Measurements from ENCODE around the gene GTF2H2C.
"Not testable (repeated sequence)": the region's sequence is repeated elsewhere in the genome, so short reads cannot be mapped to it uniquely, and the experiment has no call there.

GRCh38 chr5:69541347-69541746 lies 18.6 kb upstream of the GTF2H2C start:
- TF ChIP-seq POLR2A, POLR2AphosphoS5 (IDR thresholded peaks at IDR 0.05; ENCODE audit: low read depth, low read length): not testable (repeated sequence)
